HG03469 (cell line): ENCODE results near the gene ZNF200.
"Not testable (repeated sequence)": the region's sequence is repeated elsewhere in the genome, so short reads cannot be mapped to it uniquely, and the experiment has no call there.

Source experiments
- ATAC-seq: cut with Tn5 transposase; IDR thresholded peaks from one replicate; pipeline ENCODE4 v1.9.1; 2021; ENCODE audit warnings: mild to moderate bottlenecking, moderate library complexity, moderate number of reproducible peaks; ENCODE audit not compliant: unreplicated experiment

The ZNF200 gene

GRCh38 chr16:3254309-3254708 lies 19.4 kb upstream of the ZNF200 start:
- no peak for ATAC-seq

GRCh38 chr16:3252967-3253366 lies 18.0 kb upstream of the ZNF200 start:
- no peak for ATAC-seq

GRCh38 chr16:3249451-3249850 lies 14.5 kb upstream of the ZNF200 start:
- ATAC-seq, result no peak

DNA sequence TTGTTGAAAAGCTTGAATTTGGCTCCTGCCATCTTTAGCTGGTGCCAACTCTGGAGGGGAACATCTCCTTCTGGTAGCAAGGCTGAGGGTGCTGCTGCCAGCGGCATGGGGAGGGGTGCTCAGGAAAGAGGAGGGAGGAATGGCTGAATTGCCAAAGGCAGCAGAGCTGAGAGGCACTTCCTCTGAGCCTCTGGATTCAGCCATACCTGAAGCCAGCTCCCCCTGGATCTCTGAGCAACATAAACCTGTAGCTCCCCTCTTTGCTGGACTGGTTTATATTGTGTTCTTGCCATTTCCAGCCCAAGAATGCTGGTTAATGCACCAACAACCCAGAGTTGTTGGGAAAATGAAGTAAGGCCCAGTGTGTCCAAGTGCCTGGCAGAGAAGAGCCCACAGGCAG lies 14.1 kb upstream of the ZNF200 start:
- ATAC-seq, result no peak

DNA sequence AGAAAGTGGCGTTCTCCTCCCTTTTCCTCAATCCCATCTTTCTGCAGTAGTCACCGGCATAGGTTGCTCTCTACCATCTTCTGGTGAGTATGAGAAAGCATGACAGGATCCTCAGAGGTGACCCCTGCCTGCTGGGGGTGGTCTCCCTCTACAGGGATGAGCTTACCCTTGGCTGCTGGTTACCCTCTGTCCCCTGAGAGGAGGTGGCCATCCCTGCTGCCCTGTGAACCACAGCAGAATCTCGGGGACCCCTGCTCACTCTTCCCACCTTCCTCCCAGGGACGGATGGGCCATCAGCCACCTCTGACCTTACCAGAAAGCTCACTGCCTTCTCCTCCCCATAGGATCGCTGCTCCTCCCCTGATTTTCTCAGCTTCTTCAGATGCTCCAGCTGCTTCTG lies 13.6 kb upstream of the ZNF200 start:
- no peak for ATAC-seq

- no peak for ATAC-seq
Measured at GRCh38 chr16:3246876-3247275, 11.9 kb upstream of the ZNF200 start.

DNA sequence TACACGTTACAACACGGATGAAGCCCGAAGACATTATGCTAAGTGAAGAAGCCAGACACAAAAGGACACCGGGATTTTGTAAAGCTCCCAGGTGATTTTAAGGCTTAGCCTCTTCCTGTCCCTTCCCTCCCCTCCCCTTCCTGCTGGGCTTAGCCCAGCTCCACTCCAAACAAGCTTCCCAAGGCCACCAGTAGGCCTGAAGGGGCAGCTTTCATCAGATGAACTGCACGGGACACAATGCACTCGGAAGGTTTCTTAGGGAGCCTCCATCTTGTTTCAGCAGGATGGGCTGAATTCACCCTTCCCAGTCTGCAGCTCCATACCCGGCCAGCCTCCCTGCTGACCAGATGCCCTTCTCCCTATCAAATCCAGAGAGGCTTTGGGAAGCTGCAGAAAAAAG lies 11.0 kb upstream of the ZNF200 start:
- no peak for ATAC-seq

DNA sequence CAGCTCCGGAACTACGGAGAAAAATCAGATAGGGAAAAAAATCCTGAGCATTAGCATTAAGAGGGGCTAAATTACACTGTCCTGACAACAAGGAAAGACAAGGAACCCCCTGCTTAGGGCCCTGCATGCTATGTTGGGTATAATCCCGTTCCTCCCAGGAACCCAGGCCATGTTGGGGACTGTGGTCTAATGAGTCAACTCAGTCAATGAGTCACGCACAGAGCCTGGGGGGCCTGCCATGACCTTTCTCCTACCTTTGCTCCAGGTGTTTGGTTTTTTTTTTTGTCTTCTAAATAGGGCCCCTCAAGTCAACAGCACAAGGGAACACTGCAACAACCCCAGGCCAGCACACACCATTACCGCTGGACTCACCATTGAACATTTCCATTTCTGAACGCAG lies 8.9 kb upstream of the ZNF200 start:
- ATAC-seq, result no peak

GRCh38 chr16:3242709-3243108 lies 7.8 kb upstream of the ZNF200 start:
- no peak for ATAC-seq

- no peak for ATAC-seq
Measured at GRCh38 chr16:3241761-3242160, 6.8 kb upstream of the ZNF200 start.

GRCh38 chr16:3235856-3236669 lies 1.1 kb upstream of the ZNF200 start:
- no peak for ATAC-seq

DNA sequence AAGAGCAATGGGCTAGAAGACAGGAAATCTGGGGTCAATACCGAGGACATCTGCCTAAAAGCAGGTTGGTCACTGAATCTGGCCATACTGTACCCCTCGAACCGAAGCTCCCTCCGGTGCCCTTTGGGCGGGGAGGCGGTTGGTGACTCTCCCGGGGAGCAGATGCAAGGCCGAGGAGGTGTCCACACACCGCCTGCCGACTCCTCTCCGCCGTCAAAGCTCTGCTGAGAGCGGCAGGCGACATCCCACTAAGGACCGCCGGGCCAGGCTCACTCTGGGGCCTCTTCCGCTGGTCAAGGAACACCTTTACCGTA lies 458 bp downstream of the ZNF200 start:
- ATAC-seq, result no peak

GRCh38 chr16:3223913-3224515 lies 10.9 kb downstream of the ZNF200 start:
- no peak for ATAC-seq

- ATAC-seq, result no peak
Measured at GRCh38 chr16:3220839-3221238, 14.1 kb downstream of the ZNF200 start.

GRCh38 chr16:3216263-3216640 lies 18.7 kb downstream of the ZNF200 start:
- no peak for ATAC-seq

DNA sequence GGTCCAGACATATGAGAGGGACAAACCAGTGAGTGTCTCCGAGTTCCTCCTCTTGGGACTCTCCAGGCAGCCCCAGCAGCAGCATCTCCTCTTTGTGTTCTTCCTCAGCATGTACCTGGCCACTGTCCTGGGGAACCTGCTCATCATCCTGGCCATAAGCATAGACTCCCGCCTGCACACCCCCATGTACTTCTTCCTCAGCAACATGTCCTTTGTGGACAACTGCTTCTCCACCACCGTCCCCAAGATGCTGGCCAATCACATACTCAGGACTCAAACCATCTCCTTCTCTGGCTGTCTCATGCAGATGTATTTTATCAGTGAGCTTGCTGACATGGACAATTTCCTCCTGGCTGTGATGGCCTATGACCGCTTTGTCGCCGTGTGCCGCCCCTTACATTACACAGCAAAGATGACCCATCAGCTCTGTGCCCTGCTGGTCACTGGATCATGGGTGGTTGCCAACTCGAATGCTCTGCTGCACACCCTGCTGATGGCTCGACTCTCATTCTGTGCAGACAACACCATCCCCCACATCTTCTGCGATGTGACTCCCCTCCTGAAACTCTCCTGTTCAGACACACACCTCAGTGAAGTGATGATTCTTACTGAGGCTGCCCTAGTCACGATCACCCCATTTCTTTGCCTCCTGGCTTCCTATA lies 19.2 kb downstream of the ZNF200 start:
- no peak for ATAC-seq

GRCh38 chr16:3214904-3215600 lies 19.9 kb downstream of the ZNF200 start:
- no peak for ATAC-seq

DNA sequence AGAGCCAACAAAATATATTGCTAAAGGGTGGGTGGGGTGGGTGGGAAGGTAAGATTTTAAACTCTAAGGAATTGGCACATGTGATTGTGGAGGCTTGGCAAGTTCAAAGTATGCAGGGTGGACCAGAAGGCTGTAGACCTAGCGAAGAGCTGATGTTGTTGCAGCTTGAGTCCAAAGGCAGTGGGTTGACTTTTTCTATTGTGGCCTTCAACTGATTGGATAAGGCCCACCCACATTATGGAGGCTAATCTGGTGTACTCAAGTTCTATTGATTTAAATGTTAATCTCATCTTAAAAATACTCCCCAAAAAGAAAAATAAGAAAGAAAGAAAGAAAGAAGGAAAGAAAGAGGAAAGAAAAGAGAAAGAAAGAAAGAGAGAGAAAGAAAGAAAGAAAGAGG lies 22.4 kb downstream of the ZNF200 start:
- ATAC-seq, result no peak

- ATAC-seq, result no peak
Measured at GRCh38 chr16:3212006-3212405, 23.0 kb downstream of the ZNF200 start.

- ATAC-seq, result no peak
Measured at GRCh38 chr16:3207086-3207953, 27.6 kb downstream of the ZNF200 start.

GRCh38 chr16:3205939-3206338 lies 29.0 kb downstream of the ZNF200 start:
- not testable (repeated sequence) for ATAC-seq
